Sigmoid colon (tissue), 4 donors: ENCODE measurements around the gene GDF11.

Source experiments
- CTCF ChIP-seq, 4 experiments: fragments of 450-650 bp in 3 of 4; fragments of 200-600 bp in 1 of 4; IDR thresholded peaks; one replicate each; pipeline ENCODE4 v1.5.1; 2016 to 2019; ENCODE audit warnings: antibody characterized with exemption in 4 of 4, mild to moderate bottlenecking in 3 of 4, moderate library complexity in 2 of 4
- POLR2AphosphoS5 ChIP-seq, 4 donors: sonication (generic); formaldehyde crosslinking; IDR thresholded peaks; one replicate each; pipeline ENCODE4 v1.6.1; 2017; ENCODE audit warnings: antibody characterized with exemption in 4 of 4

GRCh38 chr12:55695349-55695748 is 47.6 kb upstream of the GDF11 start:
- TF ChIP-seq POLR2AphosphoS5 (IDR thresholded peaks at IDR 0.05) (no peak), CTCF (IDR thresholded peaks at IDR 0.05) (no peak)
